ENCODE data around the gene UBE4B. TPM values are rescaled to one million over a fixed set of nuclear protein-coding genes. Genes with fewer than 3 reads are reported as not detected.

Gene UBE4B
- 55.0 and 59.9 TPM in 2 replicates for total RNA-seq (ENCODE audit: low replicate concordance)

DNA sequence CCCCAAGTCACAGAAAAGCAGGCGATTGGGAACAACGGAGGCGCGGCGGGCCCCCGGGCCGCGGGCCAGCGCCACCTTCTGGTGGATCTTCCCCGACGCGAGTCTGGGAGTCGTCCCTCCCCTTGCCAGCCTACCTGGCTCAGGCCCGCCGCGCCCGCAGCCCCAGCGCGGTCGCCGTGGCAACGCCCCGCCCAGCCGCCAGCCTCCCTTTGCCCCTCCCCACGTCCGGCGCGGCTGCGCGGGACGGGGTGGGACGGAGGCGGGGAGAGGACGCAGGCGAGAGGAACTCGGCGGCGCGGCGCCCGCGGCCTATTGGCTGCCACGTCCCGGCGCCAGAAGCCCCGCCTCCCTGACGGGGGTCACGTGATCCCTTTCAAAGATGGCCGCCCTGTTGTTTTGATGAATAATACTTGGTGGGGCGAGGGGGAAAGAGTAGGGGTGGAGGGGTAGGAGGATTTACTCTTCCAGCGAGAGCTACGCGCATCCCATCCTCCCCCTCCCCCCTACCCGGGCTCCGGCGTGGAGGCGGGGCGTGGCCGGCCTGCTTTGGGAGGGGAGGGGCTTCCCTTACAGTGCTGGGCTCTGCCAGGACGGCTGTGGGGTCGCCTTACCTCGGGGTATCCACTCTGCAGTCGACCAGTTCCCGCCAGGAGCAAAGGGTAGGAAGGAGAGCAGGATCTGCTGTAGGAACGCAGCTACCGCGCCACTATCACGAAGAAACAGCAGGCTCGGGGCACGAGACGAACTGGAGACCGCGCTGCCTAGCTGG, at the start of gene UBE4B:
Gene UBE4B (plus strand): TSS at position 369 of the 769 bp plus-strand sequence. CDS start 713 bp downstream, outside the sequence.
- H3K4me3 ChIP-seq (ENCODE audit: low read depth, low read length): peak within 1 kb of the TSS; percentile 83
- TF ChIP-seq, protein P1, sequence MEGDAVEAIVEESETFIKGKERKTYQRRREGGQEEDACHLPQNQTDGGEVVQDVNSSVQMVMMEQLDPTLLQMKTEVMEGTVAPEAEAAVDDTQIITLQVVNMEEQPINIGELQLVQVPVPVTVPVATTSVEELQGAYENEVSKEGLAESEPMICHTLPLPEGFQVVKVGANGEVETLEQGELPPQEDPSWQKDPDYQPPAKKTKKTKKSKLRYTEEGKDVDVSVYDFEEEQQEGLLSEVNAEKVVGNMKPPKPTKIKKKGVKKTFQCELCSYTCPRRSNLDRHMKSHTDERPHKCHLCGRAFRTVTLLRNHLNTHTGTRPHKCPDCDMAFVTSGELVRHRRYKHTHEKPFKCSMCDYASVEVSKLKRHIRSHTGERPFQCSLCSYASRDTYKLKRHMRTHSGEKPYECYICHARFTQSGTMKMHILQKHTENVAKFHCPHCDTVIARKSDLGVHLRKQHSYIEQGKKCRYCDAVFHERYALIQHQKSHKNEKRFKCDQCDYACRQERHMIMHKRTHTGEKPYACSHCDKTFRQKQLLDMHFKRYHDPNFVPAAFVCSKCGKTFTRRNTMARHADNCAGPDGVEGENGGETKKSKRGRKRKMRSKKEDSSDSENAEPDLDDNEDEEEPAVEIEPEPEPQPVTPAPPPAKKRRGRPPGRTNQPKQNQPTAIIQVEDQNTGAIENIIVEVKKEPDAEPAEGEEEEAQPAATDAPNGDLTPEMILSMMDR (IDR thresholded peaks at IDR 0.05; ENCODE audit: insufficient read depth, low read length): peak; percentile 67
- peak; percentile 96 for DNase-seq (ENCODE audit: low read depth)

DNA sequence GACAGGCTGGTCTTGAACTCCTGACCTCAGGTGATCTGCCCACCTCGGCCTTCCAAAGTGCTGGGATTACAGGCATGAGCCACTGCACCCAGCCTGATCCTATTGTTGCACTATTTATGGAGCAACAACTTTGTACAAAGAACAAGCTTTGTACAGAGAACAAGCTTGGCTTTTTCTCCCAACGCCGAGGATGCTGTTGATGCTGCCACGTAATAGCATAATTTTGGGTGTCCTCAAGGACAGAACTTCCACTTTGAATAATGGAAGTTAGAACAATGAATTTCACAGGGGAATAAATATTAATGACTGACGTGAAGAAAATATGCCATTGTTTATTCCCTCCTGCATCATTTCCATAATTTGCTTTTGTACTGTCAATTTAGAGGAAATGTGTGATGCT, 48.5 kb upstream of the UBE4B start:
- no peak overlapping the region for H3K4me3 ChIP-seq (ENCODE audit: low read depth, low read length)
- DNase-seq (ENCODE audit: low read depth): no peak
- TF ChIP-seq, protein P1 (IDR thresholded peaks at IDR 0.05; ENCODE audit: insufficient read depth, low read length): no peak

DNA sequence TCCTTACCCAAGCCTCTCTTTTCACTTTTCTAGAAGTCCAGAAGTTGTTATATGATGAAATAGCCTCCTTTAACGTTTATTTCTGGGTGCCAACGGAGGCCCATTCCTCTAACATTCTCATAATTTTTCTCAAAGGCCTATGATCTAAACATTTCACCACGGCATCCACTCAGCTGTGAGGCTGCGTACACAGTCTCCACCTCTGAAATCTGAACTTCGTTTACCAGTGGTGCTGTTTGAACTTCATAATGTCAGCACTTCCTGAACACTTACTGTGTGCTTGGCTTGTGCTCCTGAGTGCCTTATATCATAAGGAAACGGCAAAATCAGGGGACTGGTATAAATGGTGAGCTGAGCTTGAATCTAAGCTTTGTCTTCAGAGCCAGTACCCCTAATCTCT, 47.8 kb upstream of the UBE4B start:
- DNase-seq (ENCODE audit: low read depth): no peak
- H3K4me3 ChIP-seq (ENCODE audit: low read depth, low read length): no peak overlapping the region
- TF ChIP-seq, protein P1 (IDR thresholded peaks at IDR 0.05; ENCODE audit: insufficient read depth, low read length): no peak

DNA sequence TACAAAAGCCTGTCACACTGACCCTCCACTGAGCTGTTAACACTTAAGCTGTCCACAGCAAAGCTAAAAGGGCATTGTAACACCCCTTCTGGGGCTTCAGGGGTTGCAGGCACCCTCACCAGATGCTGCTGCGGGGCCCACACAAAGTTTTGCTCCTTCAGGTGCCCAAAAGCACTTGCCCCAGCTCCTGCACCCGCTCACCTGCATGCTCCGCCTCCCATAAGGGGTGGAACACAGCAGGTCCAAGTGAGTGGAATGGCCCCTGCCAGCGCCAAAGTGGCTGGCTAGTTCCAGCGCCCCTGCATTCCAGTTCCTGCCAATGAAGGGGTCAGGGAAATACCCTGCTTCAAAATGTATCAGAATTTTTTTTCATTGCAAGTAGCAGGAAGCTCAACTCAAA, 43.0 kb upstream of the UBE4B start:
- no peak for DNase-seq (ENCODE audit: low read depth)
- H3K4me3 ChIP-seq (ENCODE audit: low read depth, low read length): no peak overlapping the region
- TF ChIP-seq, protein P1 (IDR thresholded peaks at IDR 0.05; ENCODE audit: insufficient read depth, low read length): no peak

DNA sequence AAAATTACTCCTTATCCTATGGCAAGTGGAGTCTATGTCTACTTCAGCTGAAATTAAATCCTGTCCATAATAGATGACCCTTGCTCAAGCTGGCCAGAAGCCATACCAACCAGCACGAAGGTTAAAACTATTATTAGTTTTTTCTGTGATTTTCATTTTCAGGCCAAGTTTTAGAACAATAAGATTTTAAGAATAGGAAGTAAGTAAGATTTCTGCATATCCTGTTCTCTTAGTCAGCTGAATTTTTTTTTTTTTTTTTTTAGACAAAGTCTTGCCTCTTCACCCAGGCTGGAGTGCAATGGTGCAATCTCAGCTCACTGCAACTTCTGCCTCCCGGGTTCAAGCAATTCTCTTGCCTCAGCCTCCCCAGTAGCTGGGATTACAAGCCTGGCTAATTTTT, 41.8 kb upstream of the UBE4B start:
- TF ChIP-seq, protein P1 (IDR thresholded peaks at IDR 0.05; ENCODE audit: insufficient read depth, low read length): no peak
- DNase-seq (ENCODE audit: low read depth): peak; percentile 86
- no peak overlapping the region for H3K4me3 ChIP-seq (ENCODE audit: low read depth, low read length)

DNA sequence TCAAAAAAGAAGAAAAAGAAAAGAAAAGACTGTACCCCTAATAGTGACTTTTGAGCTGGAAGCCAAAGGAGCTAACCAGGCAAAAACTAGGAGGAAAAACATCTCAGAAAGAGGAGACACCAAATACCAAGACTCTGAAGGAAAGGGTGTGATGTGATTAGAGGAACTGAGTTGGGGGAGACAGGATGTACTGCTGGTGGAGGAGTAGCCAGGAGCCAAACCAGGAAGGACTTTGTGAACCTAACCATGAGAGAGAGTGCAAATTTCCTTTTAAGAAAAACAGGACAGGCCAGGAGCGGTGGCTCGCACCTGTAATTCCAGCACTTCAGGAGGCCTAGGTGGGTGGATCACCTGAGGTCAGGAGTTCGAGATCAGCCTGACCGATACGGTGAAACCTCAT, 39.8 kb upstream of the UBE4B start:
- no peak for DNase-seq (ENCODE audit: low read depth)
- TF ChIP-seq, protein P1 (IDR thresholded peaks at IDR 0.05; ENCODE audit: insufficient read depth, low read length): no peak

More for the DNA sequence above, 39.8 kb upstream of the UBE4B start:
- no peak overlapping the region for H3K4me3 ChIP-seq (ENCODE audit: low read depth, low read length)

Measured in fibroblast of the aortic adventitia (primary cell).